Medulla oblongata (tissue), 1 donor: Measurements from ENCODE around the gene OR4C16.

Source experiments
- DNase-seq: peaks from one replicate; pipeline ENCODE4 v3.0.0-alpha.2; 2015; ENCODE audit errors: extremely low spot score

Gene OR4C16

GRCh38 chr11:55571828-55572227 lies at the start of gene OR4C16:
TSS of gene OR4C16 (plus strand) at chr11:55572128. CDS start at chr11:55572128, 0 bp downstream.
- DNase-seq = no peak

- no peak for DNase-seq
These were observed 17.8 kb upstream of the OR4C16 start, which contains the start of gene OR4C15 for GRCh38 chr11:55554169-55554568. TSS of gene OR4C15 (plus strand) at chr11:55554469. CDS start at chr11:55554469, 0 bp downstream.

GRCh38 chr11:55572548-55572947 lies 620 bp downstream of the OR4C16 start:
- DNase-seq = no peak

GRCh38 chr11:55607545-55607944 lies 35.6 kb downstream of the OR4C16 start, which contains the start of gene OR4C11:
TSS of gene OR4C11 (minus strand) at chr11:55607645. CDS start at chr11:55604373, 3,272 bp downstream.
- no peak for DNase-seq
